Measurements from ENCODE around the gene CXCR6.
"Not testable (repeated sequence)": the region's sequence is repeated elsewhere in the genome, so short reads cannot be mapped to it uniquely, and the experiment has no call there.

The CXCR6 gene

GRCh38 chr3:45992133-45992729 lies 49.0 kb downstream of the CXCR6 start:
- no peak for DNase-seq

- DNase-seq, result no peak
Measured at GRCh38 chr3:45992821-45993221, 49.6 kb downstream of the CXCR6 start.

- DNase-seq, result no peak
Measured at GRCh38 chr3:45993421-45994027, 50.3 kb downstream of the CXCR6 start.

- peak in 1 of 4 experiments; percentile 22 for DNase-seq
Measured at GRCh38 chr3:45994419-45995235, 51.4 kb downstream of the CXCR6 start.

- DNase-seq, result peak; percentile 72 to 81 (median 80)
Measured at GRCh38 chr3:45995236-45996192, 52.2 kb downstream of the CXCR6 start, which contains the start of gene FYCO1. Gene FYCO1 (minus strand): TSS chr3:45995824. CDS start chr3:45984910, 10,914 bp downstream.

- not testable (repeated sequence) for DNase-seq
Measured at GRCh38 chr3:45997499-45997898, 54.2 kb downstream of the CXCR6 start.

- no peak for DNase-seq
Measured at GRCh38 chr3:45997942-45998341, 54.7 kb downstream of the CXCR6 start.

Data from activated CD4-positive, CD25-positive, alpha-beta regulatory T cell (primary cell).